ENCODE results near the gene SYT12.
"Not testable (repeated sequence)": the region's sequence is repeated elsewhere in the genome, so short reads cannot be mapped to it uniquely, and the experiment has no call there.

SYT12 gene

GRCh38 chr11:66983275-66983924 is 39.5 kb upstream of the SYT12 start:
- in situ Hi-C loops (cut with HindIII; ENCODE audit: low pct_unique_long_range_greater_than_20kb, low sequenced_read_pairs), result no loop called here
- no peak for DNase-seq (ENCODE audit: low read depth in 1 of 2, low spot score in 1 of 2)

GRCh38 chr11:66985508-66986177 is 37.3 kb upstream of the SYT12 start:
- peak; percentile 74 to 79 for DNase-seq (ENCODE audit: low read depth in 1 of 2, low spot score in 1 of 2)
- in situ Hi-C loops (cut with HindIII; ENCODE audit: low pct_unique_long_range_greater_than_20kb, low sequenced_read_pairs), result no loop called here
- no peak for TF ChIP-seq JUND (IDR thresholded peaks at IDR 0.05; ENCODE audit: low read depth)

More at GRCh38 chr11:66983275-66983924, 39.5 kb upstream of the SYT12 start:
- TF ChIP-seq JUND (IDR thresholded peaks at IDR 0.05; ENCODE audit: low read depth), result no peak

- no peak for TF ChIP-seq JUND (IDR thresholded peaks at IDR 0.05; ENCODE audit: low read depth)
- DNase-seq (ENCODE audit: low read depth in 1 of 2, low spot score in 1 of 2), result no peak
- in situ Hi-C loops (cut with HindIII; ENCODE audit: low pct_unique_long_range_greater_than_20kb, low sequenced_read_pairs), result no loop called here
Measured at GRCh38 chr11:66986178-66986545, 36.8 kb upstream of the SYT12 start.

GRCh38 chr11:66987158-66987620 is 35.7 kb upstream of the SYT12 start:
- no peak for DNase-seq (ENCODE audit: low read depth in 1 of 2, low spot score in 1 of 2)
- in situ Hi-C loops (cut with HindIII; ENCODE audit: low pct_unique_long_range_greater_than_20kb, low sequenced_read_pairs), result no loop called here
- TF ChIP-seq JUND (IDR thresholded peaks at IDR 0.05; ENCODE audit: low read depth), result no peak

GRCh38 chr11:66987924-66988637 is 34.9 kb upstream of the SYT12 start:
- no peak for DNase-seq (ENCODE audit: low read depth in 1 of 2, low spot score in 1 of 2)
- TF ChIP-seq JUND (IDR thresholded peaks at IDR 0.05; ENCODE audit: low read depth), result no peak
- in situ Hi-C loops (cut with HindIII; ENCODE audit: low pct_unique_long_range_greater_than_20kb, low sequenced_read_pairs), result no loop called here

- DNase-seq (ENCODE audit: low read depth in 1 of 2, low spot score in 1 of 2); in situ Hi-C loops (cut with HindIII; ENCODE audit: low pct_unique_long_range_greater_than_20kb, low sequenced_read_pairs): not testable (repeated sequence)
Measured at GRCh38 chr11:66988741-66989140, 34.2 kb upstream of the SYT12 start.

- DNase-seq (ENCODE audit: low read depth in 1 of 2, low spot score in 1 of 2); in situ Hi-C loops (cut with HindIII; ENCODE audit: low pct_unique_long_range_greater_than_20kb, low sequenced_read_pairs): not testable (repeated sequence)
Measured at GRCh38 chr11:66989360-66989759, 33.6 kb upstream of the SYT12 start.

GRCh38 chr11:66992041-66992440 is 30.9 kb upstream of the SYT12 start:
- DNase-seq (ENCODE audit: low read depth in 1 of 2, low spot score in 1 of 2), result no peak
- TF ChIP-seq JUND (IDR thresholded peaks at IDR 0.05; ENCODE audit: low read depth), result no peak
- in situ Hi-C loops (cut with HindIII; ENCODE audit: low pct_unique_long_range_greater_than_20kb, low sequenced_read_pairs), result no loop called here

- TF ChIP-seq JUND (IDR thresholded peaks at IDR 0.05; ENCODE audit: low read depth), result no peak
- peak in 1 of 2 experiments; percentile 34 for DNase-seq (ENCODE audit: low read depth in 1 of 2, low spot score in 1 of 2)
- in situ Hi-C loops (cut with HindIII; ENCODE audit: low pct_unique_long_range_greater_than_20kb, low sequenced_read_pairs), result no loop called here
Measured at GRCh38 chr11:66996609-66997273, 26.2 kb upstream of the SYT12 start.

- no peak for DNase-seq (ENCODE audit: low read depth in 1 of 2, low spot score in 1 of 2)
- no peak for TF ChIP-seq JUND (IDR thresholded peaks at IDR 0.05; ENCODE audit: low read depth)
- in situ Hi-C loops (cut with HindIII; ENCODE audit: low pct_unique_long_range_greater_than_20kb, low sequenced_read_pairs), result no loop called here
Measured at GRCh38 chr11:66999555-66999954, 23.4 kb upstream of the SYT12 start.

GRCh38 chr11:67001332-67001731 is 21.6 kb upstream of the SYT12 start:
- no peak for DNase-seq (ENCODE audit: low read depth in 1 of 2, low spot score in 1 of 2)
- in situ Hi-C loops (cut with HindIII; ENCODE audit: low pct_unique_long_range_greater_than_20kb, low sequenced_read_pairs), result no loop called here
- TF ChIP-seq JUND (IDR thresholded peaks at IDR 0.05; ENCODE audit: low read depth), result no peak

GRCh38 chr11:67002297-67002913 is 20.5 kb upstream of the SYT12 start:
- DNase-seq (ENCODE audit: low read depth in 1 of 2, low spot score in 1 of 2), result no peak
- in situ Hi-C loops (cut with HindIII; ENCODE audit: low pct_unique_long_range_greater_than_20kb, low sequenced_read_pairs), result no loop called here
- TF ChIP-seq JUND (IDR thresholded peaks at IDR 0.05; ENCODE audit: low read depth), result no peak
